GM21423 (cell line): ENCODE measurements around the gene RASA1.
"Not testable (repeated sequence)": the region's sequence is repeated elsewhere in the genome, so short reads cannot be mapped to it uniquely, and the experiment has no call there.

Source experiments
- ATAC-seq: cut with Tn5 transposase; IDR thresholded peaks from one replicate; pipeline ENCODE4 v1.9.1; 2021; ENCODE audit warnings: mild to moderate bottlenecking, moderate library complexity; ENCODE audit not compliant: unreplicated experiment

RASA1 gene

GRCh38 chr5:87267574-87268125, at the start of gene RASA1:
RASA1 (plus strand) TSS chr5:87267883; CDS start chr5:87268452, 569 bp downstream.
- peak; percentile 56 for ATAC-seq

GRCh38 chr5:87229780-87230179, 37.9 kb upstream of the RASA1 start:
- no peak for ATAC-seq

DNA sequence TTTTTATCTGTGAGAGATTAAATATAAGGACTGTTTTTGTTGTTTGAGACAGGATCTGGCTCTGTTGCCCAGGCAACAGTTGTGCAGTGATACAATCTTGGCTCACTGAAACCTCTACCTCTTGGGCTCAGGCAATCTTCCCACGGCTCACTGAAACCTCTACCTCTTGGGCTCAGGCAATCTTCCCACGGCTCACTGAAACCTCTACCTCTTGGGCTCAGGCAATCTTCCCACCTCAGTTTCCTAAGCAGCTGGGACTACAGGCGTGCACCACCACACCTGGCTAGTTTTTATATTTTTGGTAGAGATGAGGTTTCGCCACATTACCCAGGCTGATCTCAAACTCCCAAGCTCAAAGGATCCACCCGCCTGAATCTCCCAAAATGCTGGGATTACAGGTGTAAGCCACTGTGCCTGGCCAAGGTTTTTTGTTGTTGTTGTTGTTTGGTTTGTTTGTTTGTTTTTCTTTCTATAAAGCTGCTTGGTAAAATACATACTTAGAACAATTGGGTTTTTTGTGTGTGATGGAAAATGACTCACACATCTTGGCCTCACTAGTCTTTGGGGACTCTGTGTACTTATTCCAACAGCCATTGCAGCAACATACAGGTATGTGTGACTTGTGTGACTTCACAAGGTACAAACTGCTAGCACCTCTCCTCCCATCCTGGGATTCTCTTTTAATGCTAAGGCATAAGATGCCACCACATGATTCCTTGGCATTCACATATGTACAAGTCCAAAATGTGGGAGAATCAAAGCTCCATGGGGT, 36.5 kb upstream of the RASA1 start:
- peak; percentile 93 for ATAC-seq

- no peak for ATAC-seq
Measured at GRCh38 chr5:87233143-87233542, 34.5 kb upstream of the RASA1 start.

DNA sequence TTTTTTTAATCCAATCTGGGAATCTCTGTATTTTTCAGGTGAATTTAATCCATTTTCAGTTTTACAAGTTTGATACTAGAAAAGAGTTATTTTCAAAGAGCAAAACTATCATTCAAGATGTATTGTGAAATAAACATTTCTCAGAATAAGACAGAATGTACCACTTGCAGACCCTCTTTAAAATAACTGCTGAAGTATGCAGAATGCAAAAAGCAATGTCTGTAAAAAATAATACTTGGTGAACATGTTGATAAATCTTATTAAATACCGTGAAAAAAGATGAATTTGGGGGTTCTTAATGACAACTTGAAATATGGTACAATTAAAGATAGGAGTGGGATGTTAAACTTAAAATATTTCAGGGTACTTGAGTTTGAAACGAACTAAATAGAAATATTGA, 26.1 kb upstream of the RASA1 start:
- no peak for ATAC-seq

DNA sequence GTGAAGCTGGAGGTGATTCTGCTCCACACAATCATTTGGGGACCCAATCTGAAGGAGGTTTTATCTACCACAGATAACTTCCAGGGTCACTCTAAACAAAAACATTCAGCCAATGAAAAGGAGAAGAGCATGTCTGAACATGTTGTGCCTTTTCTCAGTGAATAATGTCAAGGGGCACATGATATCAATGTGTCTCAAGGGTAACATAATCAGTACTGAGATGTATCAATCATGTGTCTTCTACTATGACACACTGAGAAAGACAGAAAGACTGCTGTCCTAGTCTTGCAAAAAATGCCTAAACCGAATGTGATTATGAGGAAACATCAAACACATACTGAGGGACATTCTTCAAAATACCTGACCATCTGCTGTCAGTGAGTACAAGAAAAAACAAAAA, 25.4 kb upstream of the RASA1 start:
- ATAC-seq, result no peak

- ATAC-seq, result no peak
Measured at GRCh38 chr5:87243161-87243844, 24.4 kb upstream of the RASA1 start.

- no peak for ATAC-seq
Measured at GRCh38 chr5:87245451-87245850, 22.2 kb upstream of the RASA1 start.

- no peak for ATAC-seq
Measured at GRCh38 chr5:87246061-87246460, 21.6 kb upstream of the RASA1 start.

DNA sequence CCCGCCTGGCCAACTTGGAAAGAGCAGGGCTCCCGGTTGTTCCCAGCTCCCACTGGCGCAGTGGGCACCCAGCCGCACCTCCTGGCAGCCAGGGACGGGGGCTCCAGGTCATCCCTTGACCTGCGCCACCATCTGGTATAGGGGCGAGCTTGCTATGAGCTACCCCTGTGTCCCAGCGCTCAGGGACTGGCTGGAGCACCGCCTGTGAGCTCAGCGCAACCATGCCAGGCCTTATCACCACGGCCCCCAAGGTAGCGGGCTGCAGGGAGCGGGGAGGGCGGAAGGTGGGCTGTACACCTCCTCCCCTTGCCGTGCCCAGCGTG, 15.4 kb upstream of the RASA1 start:
- ATAC-seq, result no peak

DNA sequence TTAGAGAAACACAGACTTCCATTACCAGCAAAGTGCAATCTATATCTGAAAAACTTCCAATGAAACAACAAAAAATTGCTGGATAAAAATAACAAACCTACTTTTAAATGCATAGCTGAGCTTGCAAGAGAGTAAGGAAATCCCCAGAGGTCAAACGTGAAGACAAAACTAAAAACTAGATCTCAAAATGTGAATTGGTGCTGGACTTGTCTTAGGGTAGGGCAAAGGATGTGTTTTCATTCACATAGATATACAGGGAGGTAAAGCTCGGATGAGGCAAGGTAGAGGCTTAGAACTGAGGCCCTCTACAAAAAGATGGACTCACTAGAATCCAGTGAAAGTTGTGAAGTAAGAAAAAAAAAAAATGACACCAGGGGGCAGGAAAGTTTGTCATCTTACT, 13.6 kb upstream of the RASA1 start:
- ATAC-seq, result no peak

GRCh38 chr5:87258507-87258906, 9.2 kb upstream of the RASA1 start:
- no peak for ATAC-seq

GRCh38 chr5:87260604-87261192, 7.0 kb upstream of the RASA1 start:
- ATAC-seq, result no peak

GRCh38 chr5:87263498-87263897, 4.2 kb upstream of the RASA1 start:
- ATAC-seq, result no peak

DNA sequence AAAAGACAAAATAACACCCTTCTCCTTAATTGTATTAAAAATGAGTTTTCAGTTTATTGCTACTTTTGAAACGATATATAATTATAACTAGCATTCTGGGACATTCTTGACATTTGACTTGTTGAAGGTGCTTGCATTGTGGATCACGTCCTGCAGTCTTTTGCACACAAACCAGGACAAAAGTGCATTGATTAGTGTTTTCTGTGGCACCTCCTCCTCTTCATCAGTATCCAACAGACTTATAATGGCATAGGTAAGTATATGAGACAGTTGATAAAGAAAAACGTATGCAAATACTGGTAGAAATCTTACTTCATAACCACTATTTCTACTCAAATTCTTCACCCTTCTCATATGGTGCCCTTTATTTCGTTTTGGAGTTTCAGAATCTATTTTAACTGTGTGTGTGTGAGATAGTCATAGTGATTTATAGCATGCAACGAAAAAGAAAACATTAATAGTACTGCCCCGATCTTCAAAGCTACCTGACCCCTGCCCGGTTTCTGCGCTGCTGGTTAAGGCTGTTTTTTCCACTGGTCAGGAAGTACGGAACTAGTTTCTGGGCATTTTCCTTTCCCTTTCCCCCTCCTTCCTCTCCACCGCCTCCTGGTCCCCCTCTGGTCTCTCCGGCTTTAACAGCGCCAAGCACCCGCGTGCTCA, 639 bp upstream of the RASA1 start:
- ATAC-seq, result peak; percentile 15

DNA sequence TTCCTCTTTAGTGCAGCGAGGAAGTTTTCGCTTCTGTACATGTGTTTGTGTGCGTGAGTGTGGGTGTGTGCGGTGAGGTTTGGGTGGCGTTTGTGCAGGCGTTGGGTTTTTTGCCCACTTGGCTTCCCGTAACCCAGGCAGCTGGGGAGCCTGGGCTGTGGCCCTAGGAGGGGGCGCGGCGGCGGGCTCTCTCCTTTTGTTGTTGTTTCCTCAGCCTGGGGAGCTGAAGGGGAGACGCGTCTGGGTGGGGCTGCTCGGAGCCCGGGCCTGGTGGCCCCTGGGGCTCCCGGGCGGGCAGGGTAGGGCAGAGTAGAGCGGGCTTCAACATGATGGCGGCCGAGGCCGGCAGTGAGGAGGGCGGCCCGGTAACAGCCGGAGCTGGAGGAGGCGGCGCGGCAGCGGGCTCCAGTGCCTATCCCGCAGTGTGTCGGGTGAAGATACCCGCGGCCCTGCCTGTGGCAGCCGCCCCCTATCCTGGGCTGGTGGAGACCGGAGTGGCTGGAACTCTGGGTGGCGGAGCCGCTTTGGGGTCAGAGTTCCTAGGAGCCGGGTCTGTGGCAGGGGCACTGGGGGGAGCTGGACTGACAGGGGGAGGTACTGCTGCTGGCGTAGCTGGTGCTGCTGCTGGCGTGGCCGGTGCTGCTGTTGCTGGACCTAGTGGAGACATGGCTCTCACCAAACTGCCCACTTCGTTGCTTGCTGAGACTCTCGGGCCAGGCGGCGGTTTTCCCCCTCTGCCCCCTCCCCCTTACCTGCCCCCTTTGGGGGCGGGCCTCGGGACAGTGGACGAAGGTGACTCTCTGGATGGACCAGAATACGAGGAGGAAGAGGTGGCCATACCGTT, 665 bp downstream of the RASA1 start:
- peak; percentile 47 for ATAC-seq

DNA sequence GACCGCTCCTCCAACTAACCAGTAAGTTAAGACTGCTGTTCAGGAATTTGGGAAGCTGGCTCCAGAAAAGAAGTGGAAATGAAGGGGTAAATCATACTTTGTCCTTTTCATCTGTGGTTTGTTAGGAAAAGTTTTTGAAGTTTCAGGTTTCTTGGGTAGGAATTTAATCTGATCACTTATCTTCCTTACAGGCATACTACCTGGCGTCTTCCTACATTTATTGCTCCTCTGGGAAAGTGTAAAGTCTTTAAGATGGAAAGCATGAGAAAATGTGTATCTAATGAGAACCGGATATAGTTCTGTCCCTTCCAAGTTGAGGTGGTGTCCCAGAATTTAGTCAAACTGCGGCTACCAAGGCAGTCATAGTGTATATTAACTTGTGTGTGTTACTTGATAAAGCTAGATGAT, 1.3 kb downstream of the RASA1 start:
- no peak for ATAC-seq

DNA sequence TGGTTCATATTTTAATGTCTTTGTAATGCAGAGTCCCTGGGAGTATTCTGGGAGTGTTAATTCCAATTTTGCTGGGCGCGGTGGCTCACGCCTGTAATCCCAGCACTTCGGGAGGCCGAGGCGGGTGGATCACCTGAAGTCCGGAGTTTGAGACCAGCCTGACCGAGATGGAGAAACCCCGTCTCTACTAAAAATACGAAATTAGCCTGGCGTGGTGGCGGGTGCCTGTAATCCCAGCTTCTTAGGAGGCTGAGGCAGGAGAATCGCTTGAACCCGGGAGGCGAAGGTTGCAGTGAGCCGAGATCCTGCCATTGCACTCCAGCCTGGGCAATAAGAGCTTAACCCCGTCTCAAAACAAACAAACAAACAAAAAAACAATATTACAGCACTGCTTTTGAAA, 3.2 kb downstream of the RASA1 start:
- not testable (repeated sequence) for ATAC-seq

- ATAC-seq, result no peak
Measured at GRCh38 chr5:87276655-87277054, 9.0 kb downstream of the RASA1 start.

GRCh38 chr5:87277279-87277835, 9.7 kb downstream of the RASA1 start:
- ATAC-seq, result no peak
